HG03520 (cell line): ENCODE data around the gene NRXN2.
"Not testable (repeated sequence)": the region's sequence is repeated elsewhere in the genome, so short reads cannot be mapped to it uniquely, and the experiment has no call there.

Experiments used
- ATAC-seq: cut with Tn5 transposase; IDR thresholded peaks from one replicate; pipeline ENCODE4 v1.9.1; 2021; ENCODE audit warnings: mild to moderate bottlenecking, moderate library complexity; ENCODE audit not compliant: unreplicated experiment

NRXN2 gene

GRCh38 chr11:64595922-64596321 is 127.1 kb downstream of the NRXN2 start:
- ATAC-seq = not testable (repeated sequence)

- no peak for ATAC-seq
These were observed 128.6 kb downstream of the NRXN2 start for GRCh38 chr11:64594159-64594939.

- no peak for ATAC-seq
These were observed 129.6 kb downstream of the NRXN2 start for GRCh38 chr11:64593156-64594105.

- ATAC-seq = no peak
These were observed 130.3 kb downstream of the NRXN2 start for GRCh38 chr11:64592656-64593055.

- no peak for ATAC-seq
These were observed 130.8 kb downstream of the NRXN2 start for GRCh38 chr11:64592234-64592615.

- no peak for ATAC-seq
These were observed 131.5 kb downstream of the NRXN2 start for GRCh38 chr11:64591257-64592233.

GRCh38 chr11:64590763-64591221 is 132.2 kb downstream of the NRXN2 start, which contains the start of gene SLC22A12:
Gene SLC22A12 (plus strand): TSS chr11:64591220. CDS start chr11:64591557, 337 bp downstream.
- no peak for ATAC-seq

GRCh38 chr11:64588701-64589100 is 134.3 kb downstream of the NRXN2 start:
- no peak for ATAC-seq

GRCh38 chr11:64586366-64586765 is 136.6 kb downstream of the NRXN2 start:
- ATAC-seq = no peak

GRCh38 chr11:64585150-64585549 is 137.8 kb downstream of the NRXN2 start:
- ATAC-seq = no peak

GRCh38 chr11:64583296-64584262 is 139.4 kb downstream of the NRXN2 start:
- no peak for ATAC-seq

- ATAC-seq = no peak
These were observed 140.1 kb downstream of the NRXN2 start for GRCh38 chr11:64582885-64583284.

- no peak for ATAC-seq
These were observed 141.9 kb downstream of the NRXN2 start for GRCh38 chr11:64581057-64581523.

GRCh38 chr11:64580412-64580811 is 142.6 kb downstream of the NRXN2 start:
- ATAC-seq = no peak

- ATAC-seq = no peak
These were observed 145.8 kb downstream of the NRXN2 start for GRCh38 chr11:64577202-64577601.

- no peak for ATAC-seq
These were observed 150.9 kb downstream of the NRXN2 start for GRCh38 chr11:64572143-64572542.

- no peak for ATAC-seq
These were observed 151.4 kb downstream of the NRXN2 start for GRCh38 chr11:64571410-64572091.

GRCh38 chr11:64571050-64571409 is 152.0 kb downstream of the NRXN2 start:
- no peak for ATAC-seq

GRCh38 chr11:64570341-64570740 is 152.7 kb downstream of the NRXN2 start:
- no peak for ATAC-seq
